IPS-15b (cell line): ENCODE results near the gene ZC3HAV1.
"Not testable (repeated sequence)": the region's sequence is repeated elsewhere in the genome, so short reads cannot be mapped to it uniquely, and the experiment has no call there.

Source experiments
- H3K27me3 ChIP-seq: one replicate; pipeline ENCODE4 v1.6.1; 2013; ENCODE audit warnings: low read length; ENCODE audit not compliant: control insufficient read depth, insufficient read depth
- H3K36me3 ChIP-seq: one replicate; pipeline ENCODE4 v1.6.1; 2013; ENCODE audit warnings: low read length; ENCODE audit not compliant: control insufficient read depth, insufficient read depth
- H3K4me1 ChIP-seq: one replicate; pipeline ENCODE4 v1.6.1; 2013; ENCODE audit warnings: mild to moderate bottlenecking, low read length; ENCODE audit not compliant: control insufficient read depth, insufficient read depth
- H3K4me3 ChIP-seq: one replicate; pipeline ENCODE4 v1.5.1; 2013; ENCODE audit warnings: low read depth, low read length
- H3K9ac ChIP-seq: one replicate; pipeline ENCODE4 v1.6.1; 2013; ENCODE audit warnings: low read depth, mild to moderate bottlenecking, low read length
- H3K9me3 ChIP-seq: one replicate; pipeline ENCODE4 v1.6.1; 2013; ENCODE audit warnings: mild to moderate bottlenecking, low read length; ENCODE audit not compliant: control insufficient read depth, insufficient read depth

The ZC3HAV1 gene

DNA sequence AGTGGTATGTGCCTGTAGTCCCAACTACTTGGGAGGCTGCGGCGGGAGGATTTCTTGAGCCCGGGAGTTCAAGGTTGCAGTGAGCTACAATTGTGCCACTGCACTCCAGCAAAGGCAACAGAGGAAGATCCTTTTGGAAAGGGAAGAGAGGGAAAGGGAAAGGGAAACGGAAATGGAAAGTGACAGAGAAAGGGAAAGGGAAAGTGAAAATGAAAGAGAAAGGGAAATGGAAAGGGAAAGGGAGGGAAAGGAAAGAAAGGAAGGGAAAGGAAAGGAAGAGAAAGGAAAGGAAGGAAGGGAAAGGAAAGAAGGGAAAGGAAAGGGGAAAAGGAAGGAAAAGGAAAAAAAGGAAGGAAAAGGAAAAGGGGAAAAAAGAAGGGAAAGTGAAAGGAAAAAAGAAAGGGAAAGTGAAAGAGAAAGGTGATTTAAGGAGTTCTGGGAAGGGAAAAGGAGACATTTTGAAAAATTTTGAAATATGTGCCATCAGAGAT is 2.3 kb upstream of the ZC3HAV1 start:
- Histone ChIP-seq H3K36me3 (no peaks in the 10 kb centered on the region), H3K4me3 (no peak overlapping the region), H3K27me3 (peaks cover 12% of the 10 kb centered on the region), H3K9ac (no peak overlapping the region), H3K9me3 (no peaks in the 10 kb centered on the region), H3K4me1 (peaks cover 3% of the 10 kb centered on the region)

DNA sequence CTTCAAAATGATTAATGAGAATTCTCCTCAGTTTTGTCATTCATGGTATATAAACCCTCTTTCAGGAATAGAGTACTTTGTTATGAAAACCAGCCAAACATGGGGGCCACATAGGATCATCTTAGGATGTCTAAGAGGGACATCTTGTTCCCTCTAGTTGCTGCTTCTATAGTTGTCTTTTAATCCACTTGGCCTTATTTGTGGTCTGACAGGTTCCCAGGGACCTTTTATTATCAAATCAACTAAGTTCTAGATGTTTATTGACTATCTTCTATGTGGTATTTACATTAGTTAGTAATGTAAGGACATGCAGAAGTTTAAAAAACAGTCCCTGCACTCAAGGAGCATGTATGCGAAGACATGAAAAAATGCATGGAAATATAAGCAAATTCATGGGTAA is 1.6 kb upstream of the ZC3HAV1 start:
- no peaks in the 10 kb centered on the region for H3K36me3 ChIP-seq
- H3K27me3 ChIP-seq = peaks cover 12% of the 10 kb centered on the region
- H3K9ac ChIP-seq = no peak overlapping the region
- no peaks in the 10 kb centered on the region for H3K9me3 ChIP-seq
- peaks cover 3% of the 10 kb centered on the region for H3K4me1 ChIP-seq
- H3K4me3 ChIP-seq = no peak overlapping the region

DNA sequence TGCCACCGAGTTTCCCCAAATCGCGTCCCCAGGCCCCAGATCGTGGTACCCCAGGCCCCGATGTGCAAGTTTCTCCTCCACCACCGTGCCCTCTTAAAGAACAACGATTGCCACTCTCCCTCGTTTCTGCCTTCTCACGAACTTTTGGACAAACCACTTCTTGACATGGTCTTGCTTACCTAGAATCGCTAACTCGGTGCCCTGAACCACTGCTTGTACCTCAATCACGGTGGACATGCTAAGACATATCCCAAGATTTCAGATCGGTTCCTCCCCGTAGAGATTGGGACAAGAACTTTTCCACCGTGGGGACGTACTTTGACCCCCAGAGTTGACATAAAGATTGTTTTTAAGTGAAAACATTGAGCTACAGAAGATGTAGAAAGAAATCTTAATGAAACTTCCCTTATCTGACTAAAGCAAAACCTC is 477 bp upstream of the ZC3HAV1 start:
- peak overlapping the region; percentile 87 for H3K4me3 ChIP-seq
- peak overlapping the region; percentile 41 for H3K9ac ChIP-seq

DNA sequence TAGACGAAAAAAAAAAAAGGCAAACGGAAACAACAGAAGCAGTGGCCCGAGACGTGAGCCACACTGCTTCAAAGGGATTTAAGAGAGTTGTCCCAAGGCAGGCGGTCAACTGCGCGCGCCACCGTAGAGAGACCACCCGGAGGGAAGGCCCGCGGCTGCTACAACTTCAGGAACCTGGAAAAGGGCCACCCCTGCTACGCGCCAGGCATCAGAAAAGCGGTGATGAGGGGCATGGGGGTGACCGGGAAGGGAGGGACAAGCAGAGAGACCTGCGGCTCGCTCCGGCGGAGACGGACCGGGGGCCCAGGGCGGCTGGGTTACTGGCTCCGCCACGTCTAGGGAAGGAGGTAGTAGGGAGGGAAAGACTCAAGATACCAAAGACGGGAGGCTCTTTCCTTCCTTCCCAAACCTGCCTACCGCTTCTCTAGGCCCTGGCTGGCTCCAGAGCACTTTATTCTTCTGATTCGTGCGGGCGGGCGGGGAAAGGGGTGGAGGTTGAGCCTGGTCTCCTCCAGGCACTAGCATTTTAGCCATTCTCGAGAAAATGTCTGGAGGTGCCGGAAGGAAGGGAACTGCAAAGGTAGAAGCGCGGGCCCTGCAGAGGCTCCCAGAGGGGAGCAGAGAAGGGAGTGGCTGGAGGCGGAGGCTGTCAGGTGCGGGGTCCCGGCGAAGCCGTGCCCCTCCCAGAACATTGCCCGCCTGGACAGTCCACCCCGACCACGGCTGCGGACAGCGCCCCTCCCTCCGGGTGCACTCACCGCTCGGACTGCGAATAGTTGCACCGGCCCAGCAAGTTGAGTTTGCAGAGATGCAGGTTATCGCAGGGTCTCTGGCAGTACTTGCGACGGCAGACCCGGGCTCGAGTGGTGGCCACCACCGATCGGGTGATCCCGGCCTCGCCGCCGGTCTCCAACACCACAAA is 993 bp downstream of the ZC3HAV1 start:
- Histone ChIP-seq H3K9ac (peak overlapping the region; percentile 70), H3K4me3 (peak overlapping the region; percentile 87), H3K36me3 (no peaks in the 10 kb centered on the region), H3K9me3 (no peaks in the 10 kb centered on the region), H3K27me3 (peaks cover 12% of the 10 kb centered on the region), H3K4me1 (peaks cover 3% of the 10 kb centered on the region)

More for the DNA sequence above, 477 bp upstream of the ZC3HAV1 start:
- H3K9me3 ChIP-seq = no peaks in the 10 kb centered on the region
- H3K4me1 ChIP-seq = peaks cover 3% of the 10 kb centered on the region
- no peaks in the 10 kb centered on the region for H3K36me3 ChIP-seq
- peaks cover 12% of the 10 kb centered on the region for H3K27me3 ChIP-seq

DNA sequence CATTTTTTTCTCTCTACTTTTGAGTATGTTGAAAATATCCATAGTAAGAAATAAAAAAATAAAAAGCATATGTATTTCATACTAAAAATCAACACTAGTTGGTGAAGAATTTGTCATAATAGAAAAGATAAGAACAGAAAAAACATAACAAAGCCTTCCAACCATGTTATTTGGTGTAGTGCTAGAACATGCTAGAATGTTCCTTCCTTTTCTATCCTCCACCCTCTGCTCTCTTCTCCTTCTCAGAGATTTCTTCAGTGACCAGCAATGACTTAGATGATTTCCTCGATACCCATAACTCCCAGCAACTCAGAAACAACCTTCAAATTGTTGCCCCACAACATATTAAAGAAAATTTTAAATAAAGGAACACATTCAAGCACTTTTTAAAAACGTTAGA is 2.6 kb downstream of the ZC3HAV1 start:
- no peak overlapping the region for H3K4me3 ChIP-seq
- no peaks in the 10 kb centered on the region for H3K9me3 ChIP-seq
- no peaks in the 10 kb centered on the region for H3K36me3 ChIP-seq
- peaks cover 3% of the 10 kb centered on the region for H3K4me1 ChIP-seq
- peaks cover 10% of the 10 kb centered on the region for H3K27me3 ChIP-seq
- no peak overlapping the region for H3K9ac ChIP-seq

DNA sequence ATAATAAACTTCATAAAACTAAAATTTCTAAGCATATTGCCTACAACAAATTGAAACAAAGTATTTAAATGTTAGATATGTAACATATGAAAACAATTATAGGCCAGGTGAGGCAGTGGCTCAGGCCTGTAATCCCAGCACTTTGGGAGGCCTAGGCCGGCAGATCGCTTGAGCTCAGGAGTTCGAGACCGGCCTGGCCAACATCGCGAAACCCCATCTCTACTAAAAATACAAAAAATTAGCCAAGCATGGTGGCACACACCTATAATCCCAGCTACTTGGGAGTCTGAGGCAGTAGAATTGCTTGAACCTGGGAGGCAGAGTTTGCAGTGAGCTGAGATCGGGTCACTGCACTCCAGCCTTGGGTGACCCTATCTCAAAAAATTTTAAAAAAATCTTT is 3.3 kb downstream of the ZC3HAV1 start:
- H3K9ac ChIP-seq, H3K4me3 ChIP-seq, H3K4me1 ChIP-seq: not testable (repeated sequence)

DNA sequence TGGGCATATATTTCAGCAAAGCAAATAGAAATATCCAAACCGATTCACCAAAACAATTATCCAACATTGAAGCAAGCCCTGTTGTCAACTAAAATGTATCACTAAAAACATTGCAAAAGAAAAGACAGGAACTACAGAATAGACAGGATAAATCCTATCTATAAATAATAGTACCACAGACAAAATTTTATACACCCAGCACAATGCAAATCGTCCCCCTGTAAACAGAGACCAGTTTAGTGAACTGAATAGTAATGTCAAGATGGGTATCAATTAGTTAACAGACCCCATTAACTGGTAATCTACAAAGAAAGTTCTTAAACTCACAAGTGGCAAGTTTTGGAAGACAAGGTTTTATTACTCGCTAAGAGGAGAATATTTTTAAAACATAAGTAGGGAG is 4.0 kb downstream of the ZC3HAV1 start:
- Histone ChIP-seq H3K9me3 (no peaks in the 10 kb centered on the region), H3K36me3 (no peaks in the 10 kb centered on the region), H3K9ac (no peak overlapping the region), H3K27me3 (peaks cover 8% of the 10 kb centered on the region), H3K4me1 (peaks cover 3% of the 10 kb centered on the region), H3K4me3 (no peak overlapping the region)

More for the DNA sequence above, 3.3 kb downstream of the ZC3HAV1 start:
- peaks cover 10% of the 10 kb centered on the region for H3K27me3 ChIP-seq
- not testable (repeated sequence) for H3K9me3 ChIP-seq, H3K36me3 ChIP-seq

DNA sequence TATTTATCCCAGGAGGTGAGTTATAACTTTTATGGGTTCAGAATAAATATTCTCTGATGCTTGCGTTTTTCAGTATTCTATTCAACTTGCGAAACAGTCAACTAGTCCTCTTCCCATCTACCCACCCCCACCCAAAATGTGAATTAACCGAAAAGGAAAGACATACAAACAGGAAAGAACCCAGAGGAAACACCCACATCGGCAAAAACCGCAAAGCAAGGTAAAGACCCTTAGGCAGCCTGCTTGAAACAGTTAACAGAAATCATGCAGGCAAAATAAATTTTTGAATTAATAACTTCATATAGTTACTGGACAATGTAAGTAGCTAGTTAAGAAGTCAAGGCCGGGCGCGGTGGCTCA is 5.4 kb downstream of the ZC3HAV1 start:
- Histone ChIP-seq H3K9me3 (no peaks in the 10 kb centered on the region), H3K4me1 (no peaks in the 10 kb centered on the region), H3K4me3 (no peak overlapping the region), H3K27me3 (peaks cover 2% of the 10 kb centered on the region), H3K36me3 (no peaks in the 10 kb centered on the region), H3K9ac (no peak overlapping the region)

DNA sequence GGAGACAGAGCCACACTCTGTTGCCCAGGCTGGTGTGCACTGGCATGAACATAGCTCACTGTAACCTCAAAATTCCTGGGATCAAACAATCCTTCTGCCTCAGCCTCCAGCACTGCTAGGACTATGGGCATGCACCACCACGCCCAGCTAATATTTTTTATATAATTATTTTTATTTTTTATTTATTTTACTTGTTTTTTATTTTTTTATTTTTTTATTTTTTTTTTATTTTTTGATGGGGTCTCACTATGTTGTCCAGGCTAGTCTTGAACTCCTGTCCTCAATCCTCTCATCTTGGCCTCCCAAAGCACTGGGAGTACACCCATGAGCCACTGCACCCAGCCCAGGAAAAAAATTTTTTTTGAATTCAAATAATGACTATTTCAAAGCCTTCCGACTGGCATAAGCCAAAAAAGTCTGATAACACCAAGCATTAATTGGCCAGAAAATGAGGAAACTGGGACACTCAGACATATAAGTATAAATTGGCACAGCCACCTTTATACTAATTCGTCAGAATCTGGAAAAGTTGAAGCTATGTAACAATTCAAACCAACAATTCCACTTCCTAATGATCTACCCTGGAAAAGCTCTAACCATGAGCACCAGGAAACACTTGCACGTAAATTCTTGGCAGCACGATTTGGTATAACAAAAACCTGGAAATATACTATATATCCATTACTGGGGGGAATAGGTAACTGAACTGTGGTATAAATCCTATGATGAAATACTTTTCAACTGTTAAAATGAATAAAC is 6.3 kb downstream of the ZC3HAV1 start:
- Histone ChIP-seq H3K9ac (no peak overlapping the region), H3K4me3 (no peak overlapping the region), H3K4me1 (no peaks in the 10 kb centered on the region), H3K9me3 (no peaks in the 10 kb centered on the region), H3K27me3 (peaks cover 2% of the 10 kb centered on the region), H3K36me3 (no peaks in the 10 kb centered on the region)

DNA sequence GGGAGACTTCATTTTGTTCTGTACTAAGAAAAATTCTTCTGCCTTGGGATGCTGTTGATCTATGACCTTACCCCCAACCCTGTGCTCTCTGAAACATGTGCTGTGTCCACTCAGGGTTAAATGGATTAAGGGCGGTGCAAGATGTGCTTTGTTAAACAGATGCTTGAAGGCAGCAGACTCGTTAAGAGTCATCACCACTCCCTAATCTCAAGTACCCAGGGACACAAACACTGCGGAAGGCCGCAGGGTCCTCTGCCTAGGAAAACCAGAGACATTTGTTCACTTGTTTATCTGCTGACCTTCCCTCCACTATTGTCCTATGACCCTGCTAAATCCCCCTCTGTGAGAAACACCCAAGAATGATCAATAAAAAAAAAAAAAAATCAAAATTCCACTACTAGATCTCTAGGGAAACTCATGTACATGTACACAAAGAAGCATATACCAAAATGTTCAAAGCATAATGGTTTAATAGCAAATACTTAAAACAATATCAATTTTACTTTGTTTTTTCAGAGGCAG is 7.8 kb downstream of the ZC3HAV1 start:
- H3K27me3 ChIP-seq, H3K4me3 ChIP-seq, H3K9ac ChIP-seq, H3K4me1 ChIP-seq, H3K9me3 ChIP-seq, H3K36me3 ChIP-seq: not testable (repeated sequence)

DNA sequence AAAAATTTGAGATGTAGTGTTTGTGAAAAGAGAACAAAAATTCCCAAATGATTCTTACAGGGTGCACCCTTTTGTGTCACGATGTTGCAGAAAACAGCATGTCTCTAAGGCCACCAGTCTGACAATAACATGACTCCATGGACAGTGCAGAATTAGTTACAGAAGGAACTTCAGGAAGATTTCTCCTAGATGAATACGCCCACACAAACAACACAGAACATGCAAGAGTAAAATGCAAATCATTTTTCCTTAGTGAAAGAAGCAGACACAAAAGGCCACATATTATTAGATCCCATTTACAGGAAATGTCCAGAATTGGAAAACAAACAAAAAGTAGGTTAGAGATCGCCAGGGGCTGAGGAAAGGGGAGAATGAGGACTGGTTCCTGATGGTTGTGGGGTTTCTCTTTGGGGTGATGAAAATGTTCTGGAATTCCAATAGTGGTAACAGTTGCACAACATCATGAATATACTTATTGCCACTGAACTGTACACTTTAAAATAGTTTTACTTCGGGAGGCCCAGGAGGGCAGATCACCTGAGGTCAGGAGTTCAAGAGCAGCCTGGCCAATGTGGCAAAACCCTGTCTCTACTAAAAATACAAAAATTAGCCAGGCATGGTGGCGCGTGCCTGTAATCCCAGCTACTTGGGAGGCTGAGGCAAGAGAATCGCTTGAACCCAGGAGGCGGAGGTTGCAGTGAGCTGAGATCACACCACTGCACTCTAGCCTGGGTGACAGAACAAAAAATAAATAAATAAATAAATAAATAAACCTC is 10.2 kb downstream of the ZC3HAV1 start:
- no peaks in the 10 kb centered on the region for H3K36me3 ChIP-seq
- no peaks in the 10 kb centered on the region for H3K9me3 ChIP-seq
- H3K9ac ChIP-seq = no peak overlapping the region
- no peaks in the 10 kb centered on the region for H3K4me1 ChIP-seq
- H3K27me3 ChIP-seq = no peaks in the 10 kb centered on the region
- no peak overlapping the region for H3K4me3 ChIP-seq
